Measurements from ENCODE around the gene KCNA10. TPM values are rescaled to one million over a fixed set of nuclear protein-coding genes. Genes with fewer than 3 reads are reported as not detected.

KCNA10 gene
- total and polyA plus RNA-seq, 2 experiments from 2014 or later: not detected

- TF ChIP-seq ZNF462 (CRISPR knock-in tag; IDR thresholded peaks at IDR 0.05) (no peak), REST (IDR thresholded peaks at IDR 0.05; ENCODE audit: unreplicated experiment) (no peak), POLR2AphosphoS5 (IDR thresholded peaks at IDR 0.05; ENCODE audit: low read depth) (no peak)
Observed at GRCh38 chr1:110494522-110495406, 24.2 kb downstream of the KCNA10 start (continued).

- Histone ChIP-seq H3K4me2 (no peak overlapping the region; the same call in 1 of the 2 replicates), H3K79me2 (replicated peaks; ENCODE audit: insufficient read depth) (no peaks in the 10 kb centered on the region), H3K27me3 (ENCODE audit: insufficient read depth) (no peaks in the 10 kb centered on the region), H3F3A (replicated peaks; ENCODE audit: low read depth) (no peaks in the 10 kb centered on the region), H2AFZ (no peak overlapping the region), H4K20me1 (replicated peaks; ENCODE audit: insufficient read depth) (no peaks in the 10 kb centered on the region), H3K4me1 (ENCODE audit: insufficient read depth) (peaks cover 10% of the 10 kb centered on the region; the same call in 1 of the 2 replicates), H3K4me3 (no peak overlapping the region), H3K9me2 (ENCODE audit: insufficient read depth) (no peaks in the 10 kb centered on the region), H3K27ac (ENCODE audit: low read depth) (no peak overlapping the region), H3K36me3 (ENCODE audit: insufficient read depth) (no peaks in the 10 kb centered on the region)
- ATAC-seq: no peak
- no peaks in the 10 kb centered on the region for H3K9me3 Mint-ChIP-seq
- H3K27me3 Mint-ChIP-seq (ENCODE audit: insufficient read depth, low read depth, poor library complexity): peaks cover 14% of the 10 kb centered on the region
- H3K27ac Mint-ChIP-seq: no peak overlapping the region
- H3K4me1 Mint-ChIP-seq: peaks cover 20% of the 10 kb centered on the region
- DNase-seq (ENCODE audit: low spot score): no peak
- H3K36me3 Mint-ChIP-seq (ENCODE audit: low read depth): no peaks in the 10 kb centered on the region
- H3K4me3 Mint-ChIP-seq: no peak overlapping the region
- TF ChIP-seq JUNB (IDR thresholded peaks at IDR 0.05; ENCODE audit: unreplicated experiment) (no peak), CTCF (conservative IDR thresholded peaks at IDR 0.05; ENCODE audit: low read depth in 2 of 2) (no peak), EZH2 (IDR thresholded peaks at IDR 0.05; ENCODE audit: low read depth, unreplicated experiment) (no peak), NANOG (IDR thresholded peaks at IDR 0.05; ENCODE audit: borderline replicate concordance) (no peak), ETS1 (IDR thresholded peaks at IDR 0.05) (no peak), EZH2phosphoT487 (IDR thresholded peaks at IDR 0.05; ENCODE audit: unreplicated experiment) (no peak)
Observed at GRCh38 chr1:110494036-110494435, 24.9 kb downstream of the KCNA10 start.
